ENCODE results near the gene SLC29A1.

DNA sequence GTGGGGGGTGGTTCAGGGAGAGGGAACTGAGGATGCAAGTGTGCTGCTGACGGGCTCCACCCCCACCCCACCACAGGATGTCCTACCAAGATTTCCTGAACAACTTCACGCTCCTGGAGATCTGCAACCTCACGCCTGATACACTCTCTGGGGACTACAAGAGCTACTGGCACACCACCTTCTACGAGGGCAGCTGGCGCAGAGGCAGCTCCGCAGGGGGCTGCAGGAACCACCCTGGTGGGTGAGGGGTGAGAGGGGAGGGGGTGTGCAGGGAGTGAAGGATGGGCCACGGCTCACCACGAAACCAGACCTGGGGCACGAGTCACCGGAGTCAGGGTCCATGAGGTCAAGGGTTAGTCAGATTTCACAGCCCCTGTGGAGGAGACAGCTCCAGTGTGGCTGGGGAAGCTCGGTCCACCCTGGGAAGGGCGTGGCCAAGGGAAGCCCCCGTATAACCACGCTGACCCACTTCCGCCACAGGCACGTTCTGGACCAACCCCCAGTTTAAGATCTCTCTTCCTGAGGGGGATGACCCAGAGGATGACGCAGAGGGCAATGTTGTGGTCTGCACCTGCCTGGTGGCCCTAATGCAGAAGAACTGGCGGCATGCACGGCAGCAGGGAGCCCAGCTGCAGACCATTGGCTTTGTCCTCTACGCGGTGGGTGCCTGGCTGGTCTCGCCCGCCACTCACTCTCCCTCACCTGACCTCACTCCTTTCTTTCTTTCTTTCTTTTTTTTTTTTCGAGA, 46.5 kb upstream of the SLC29A1 start:
- TF ChIP-seq CREB5 (CRISPR knock-in tag; IDR thresholded peaks at IDR 0.05; ENCODE audit: low read depth), result no peak
- no peak for TF ChIP-seq ZC3H10 (CRISPR knock-in tag; IDR thresholded peaks at IDR 0.05)
- TF ChIP-seq SNAI2 (CRISPR knock-in tag; IDR thresholded peaks at IDR 0.05), result no peak
- no peak for TF ChIP-seq PATZ1 (CRISPR knock-in tag; IDR thresholded peaks at IDR 0.05; ENCODE audit: borderline replicate concordance)
- TF ChIP-seq, protein P1, sequence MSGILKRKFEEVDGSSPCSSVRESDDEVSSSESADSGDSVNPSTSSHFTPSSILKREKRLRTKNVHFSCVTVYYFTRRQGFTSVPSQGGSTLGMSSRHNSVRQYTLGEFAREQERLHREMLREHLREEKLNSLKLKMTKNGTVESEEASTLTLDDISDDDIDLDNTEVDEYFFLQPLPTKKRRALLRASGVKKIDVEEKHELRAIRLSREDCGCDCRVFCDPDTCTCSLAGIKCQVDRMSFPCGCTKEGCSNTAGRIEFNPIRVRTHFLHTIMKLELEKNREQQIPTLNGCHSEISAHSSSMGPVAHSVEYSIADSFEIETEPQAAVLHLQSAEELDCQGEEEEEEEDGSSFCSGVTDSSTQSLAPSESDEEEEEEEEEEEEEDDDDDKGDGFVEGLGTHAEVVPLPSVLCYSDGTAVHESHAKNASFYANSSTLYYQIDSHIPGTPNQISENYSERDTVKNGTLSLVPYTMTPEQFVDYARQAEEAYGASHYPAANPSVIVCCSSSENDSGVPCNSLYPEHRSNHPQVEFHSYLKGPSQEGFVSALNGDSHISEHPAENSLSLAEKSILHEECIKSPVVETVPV (CRISPR knock-in tag; IDR thresholded peaks at IDR 0.05), result no peak
- TF ChIP-seq CSDC2 (CRISPR knock-in tag; IDR thresholded peaks at IDR 0.05), result no peak
- TF ChIP-seq TSHZ2 (CRISPR knock-in tag; IDR thresholded peaks at IDR 0.05), result no peak
- no peak for TF ChIP-seq ZFP3 (CRISPR knock-in tag; IDR thresholded peaks at IDR 0.05)
